Mammary epithelial cell (primary cell): ENCODE data around the gene TAPT1.

ENCODE experiments used
- EZH2 ChIP-seq: IDR thresholded peaks from 2 replicates; pipeline ENCODE4 v1.6.1; 2012; ENCODE audit warnings: low read length, inconsistent platforms, borderline replicate concordance
- TF ChIP-seq, protein P1 (sequence below), 2 donors: IDR thresholded peaks in 1 of 2; conservative IDR thresholded peaks in 1 of 2; 2 replicates each; pipeline ENCODE4 v1.5.1; 2011 to 2012; ENCODE audit warnings: inconsistent platforms in 2 of 2, low read length in 2 of 2, mild to moderate bottlenecking in 2 of 2, control low read depth in 1 of 2, low read depth in 1 of 2; ENCODE audit not compliant: insufficient read depth in 1 of 2; ENCODE audit errors: extremely low read depth in 1 of 2

DNA sequence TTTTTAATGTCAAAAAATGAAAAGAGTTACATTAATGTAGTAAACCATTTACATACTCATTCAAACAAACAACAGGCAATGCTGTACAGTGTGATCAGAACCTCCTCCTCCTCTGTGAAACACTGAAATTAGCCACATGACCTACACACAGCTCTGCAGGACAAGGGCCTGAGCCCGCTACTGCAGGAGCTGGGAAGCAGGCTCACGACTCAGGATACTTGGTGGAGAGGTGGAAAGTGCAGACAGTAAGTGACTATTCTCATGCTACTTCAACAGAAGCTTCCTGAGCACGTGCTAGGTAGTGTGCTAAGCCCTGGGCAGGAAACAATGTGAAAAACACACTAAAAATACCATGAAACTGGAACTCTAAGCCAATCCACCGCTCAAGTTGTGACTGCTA, 56.8 kb downstream of the TAPT1 start:
- TF ChIP-seq, protein P1, sequence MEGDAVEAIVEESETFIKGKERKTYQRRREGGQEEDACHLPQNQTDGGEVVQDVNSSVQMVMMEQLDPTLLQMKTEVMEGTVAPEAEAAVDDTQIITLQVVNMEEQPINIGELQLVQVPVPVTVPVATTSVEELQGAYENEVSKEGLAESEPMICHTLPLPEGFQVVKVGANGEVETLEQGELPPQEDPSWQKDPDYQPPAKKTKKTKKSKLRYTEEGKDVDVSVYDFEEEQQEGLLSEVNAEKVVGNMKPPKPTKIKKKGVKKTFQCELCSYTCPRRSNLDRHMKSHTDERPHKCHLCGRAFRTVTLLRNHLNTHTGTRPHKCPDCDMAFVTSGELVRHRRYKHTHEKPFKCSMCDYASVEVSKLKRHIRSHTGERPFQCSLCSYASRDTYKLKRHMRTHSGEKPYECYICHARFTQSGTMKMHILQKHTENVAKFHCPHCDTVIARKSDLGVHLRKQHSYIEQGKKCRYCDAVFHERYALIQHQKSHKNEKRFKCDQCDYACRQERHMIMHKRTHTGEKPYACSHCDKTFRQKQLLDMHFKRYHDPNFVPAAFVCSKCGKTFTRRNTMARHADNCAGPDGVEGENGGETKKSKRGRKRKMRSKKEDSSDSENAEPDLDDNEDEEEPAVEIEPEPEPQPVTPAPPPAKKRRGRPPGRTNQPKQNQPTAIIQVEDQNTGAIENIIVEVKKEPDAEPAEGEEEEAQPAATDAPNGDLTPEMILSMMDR (conservative IDR thresholded peaks at IDR 0.05 in 1 of 2, IDR thresholded peaks at IDR 0.05 in 1 of 2; ENCODE audit: extremely low read depth in 1 of 2, insufficient read depth in 1 of 2, low read depth in 1 of 2, low read length in 2 of 2), result no peak
- no peak for TF ChIP-seq EZH2
